Measurements from ENCODE around the gene SH3BP5.

Gene SH3BP5

GRCh38 chr3:15277861-15278500 lies 54.4 kb downstream of the SH3BP5 start:
- no peak for DNase-seq (ENCODE audit: low spot score)

DNA sequence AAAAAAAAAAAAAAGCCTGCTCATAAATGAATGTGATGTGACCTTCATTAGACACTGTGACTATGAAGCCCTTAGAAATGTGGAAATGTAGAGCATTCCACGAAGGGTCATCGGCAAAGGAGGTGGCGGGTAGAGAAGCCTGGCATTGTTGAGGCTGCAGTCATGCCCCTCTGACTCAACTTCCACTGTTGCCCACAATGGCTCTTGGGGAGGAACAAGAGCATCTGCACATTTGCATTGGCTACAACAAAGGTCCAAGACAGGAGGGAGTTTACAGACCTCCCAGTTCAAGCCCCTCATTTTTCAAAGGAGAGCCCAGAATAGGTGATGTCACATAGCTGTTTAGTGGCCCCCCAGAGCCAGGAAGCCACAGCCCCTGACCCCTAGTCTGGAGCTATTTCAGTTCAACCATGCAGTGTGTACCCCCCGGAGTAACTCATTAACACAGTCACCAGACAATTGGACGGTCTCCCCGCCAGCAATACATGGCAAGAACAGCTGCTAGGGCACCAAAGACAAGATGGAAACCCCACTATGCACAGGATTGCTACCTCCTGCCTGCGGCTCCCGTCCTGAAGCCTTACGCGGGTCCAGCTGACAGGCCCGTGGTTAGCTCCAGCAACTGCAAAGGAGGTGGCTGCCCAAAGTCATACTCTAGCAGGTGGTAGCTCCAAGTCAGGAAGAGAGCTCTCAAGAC lies 56.2 kb downstream of the SH3BP5 start:
- no peak for DNase-seq (ENCODE audit: low spot score)

DNA sequence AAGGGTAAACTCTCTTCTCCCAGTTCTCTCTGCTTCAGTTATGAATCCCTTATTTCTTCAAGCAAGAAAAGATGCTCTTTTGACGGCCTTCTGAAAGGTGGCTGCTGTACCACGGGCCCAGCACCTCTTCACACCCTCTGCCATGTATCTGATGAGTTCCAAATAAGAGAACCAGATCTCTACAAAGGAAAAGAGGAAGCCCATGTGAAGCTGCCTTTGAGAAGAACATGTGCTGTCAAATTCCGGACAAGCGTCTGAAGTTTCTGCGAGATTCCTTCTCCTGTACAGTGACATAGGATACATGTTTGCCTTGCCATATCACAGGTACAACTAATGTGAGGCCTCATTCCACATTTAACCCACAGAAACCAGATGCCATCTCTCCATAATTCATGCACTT lies 59.2 kb downstream of the SH3BP5 start:
- DNase-seq (ENCODE audit: low spot score) = no peak

GRCh38 chr3:15272426-15273196 lies 59.8 kb downstream of the SH3BP5 start:
- DNase-seq (ENCODE audit: low spot score) = no peak

DNA sequence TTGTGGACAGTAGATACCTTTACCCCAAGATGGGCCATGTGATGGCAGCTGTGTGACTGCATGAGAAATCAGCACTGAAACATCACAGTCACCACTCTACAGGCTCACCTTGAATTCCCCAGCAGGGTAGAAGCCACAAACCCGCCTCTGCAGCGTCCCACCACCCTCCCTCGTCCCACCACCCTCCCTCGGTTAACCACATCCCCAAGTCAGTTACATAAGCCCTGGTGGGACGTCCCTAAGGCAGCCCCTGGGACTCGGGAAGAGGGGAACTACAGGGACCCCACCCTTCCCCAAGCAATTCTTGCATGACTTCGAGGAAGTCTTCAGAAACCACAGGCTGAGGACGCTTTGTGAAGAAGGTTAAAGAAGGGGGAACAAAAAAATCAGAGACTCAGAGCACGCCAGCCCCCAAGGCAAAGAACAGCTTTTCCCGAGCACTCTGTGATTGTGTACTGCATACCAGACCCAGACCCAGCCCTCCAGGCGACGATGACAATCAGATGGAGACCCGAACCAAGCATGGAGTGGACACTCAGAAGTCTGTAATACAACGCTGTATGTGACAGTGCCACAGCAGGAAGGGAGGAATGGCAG lies 60.5 kb downstream of the SH3BP5 start:
- DNase-seq (ENCODE audit: low spot score) = no peak

GRCh38 chr3:15271030-15271429 lies 61.4 kb downstream of the SH3BP5 start:
- no peak for DNase-seq (ENCODE audit: low spot score)

DNA sequence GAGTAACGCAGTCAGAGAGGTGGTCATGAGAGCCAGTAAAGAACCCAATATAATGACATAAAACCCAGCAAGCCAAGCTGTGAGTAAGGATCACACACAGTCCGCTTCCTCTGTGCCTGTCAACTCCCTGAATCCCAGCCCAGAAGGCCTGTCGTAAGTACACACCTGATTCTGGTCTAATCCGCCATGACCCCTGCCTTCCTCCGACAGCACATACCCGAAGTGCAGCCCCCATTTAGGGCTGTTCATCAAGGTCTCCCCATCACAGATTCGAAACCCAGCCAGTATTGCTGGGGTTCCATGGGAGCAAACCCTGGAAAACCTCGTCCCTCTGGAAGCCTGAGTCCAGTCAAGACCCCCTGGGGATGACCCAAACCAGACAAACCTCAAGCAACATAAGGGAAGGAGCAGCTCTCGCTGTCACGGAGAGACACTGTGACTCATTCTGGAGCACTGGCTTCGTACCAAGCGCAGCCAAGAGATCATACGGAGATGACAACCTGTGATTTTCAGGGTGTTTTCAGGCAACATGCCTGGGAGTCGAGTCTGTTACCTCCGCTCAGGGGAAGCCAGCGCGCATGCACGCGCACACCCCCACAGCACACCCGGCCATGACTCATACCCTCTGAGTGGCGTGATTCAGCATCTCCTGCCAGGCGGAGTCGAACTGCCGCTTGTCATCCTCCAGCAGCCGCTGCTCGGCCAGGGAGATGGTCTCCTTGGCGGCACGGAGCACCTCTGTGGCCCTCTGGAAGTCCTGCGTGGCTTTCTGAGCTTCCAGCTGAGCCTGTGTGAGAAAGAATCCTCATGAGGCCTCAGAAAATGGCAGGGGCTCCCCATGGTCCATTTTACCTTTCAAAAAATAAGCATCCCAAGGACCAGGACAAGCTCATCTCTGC lies 63.0 kb downstream of the SH3BP5 start:
- DNase-seq (ENCODE audit: low spot score) = no peak

DNA sequence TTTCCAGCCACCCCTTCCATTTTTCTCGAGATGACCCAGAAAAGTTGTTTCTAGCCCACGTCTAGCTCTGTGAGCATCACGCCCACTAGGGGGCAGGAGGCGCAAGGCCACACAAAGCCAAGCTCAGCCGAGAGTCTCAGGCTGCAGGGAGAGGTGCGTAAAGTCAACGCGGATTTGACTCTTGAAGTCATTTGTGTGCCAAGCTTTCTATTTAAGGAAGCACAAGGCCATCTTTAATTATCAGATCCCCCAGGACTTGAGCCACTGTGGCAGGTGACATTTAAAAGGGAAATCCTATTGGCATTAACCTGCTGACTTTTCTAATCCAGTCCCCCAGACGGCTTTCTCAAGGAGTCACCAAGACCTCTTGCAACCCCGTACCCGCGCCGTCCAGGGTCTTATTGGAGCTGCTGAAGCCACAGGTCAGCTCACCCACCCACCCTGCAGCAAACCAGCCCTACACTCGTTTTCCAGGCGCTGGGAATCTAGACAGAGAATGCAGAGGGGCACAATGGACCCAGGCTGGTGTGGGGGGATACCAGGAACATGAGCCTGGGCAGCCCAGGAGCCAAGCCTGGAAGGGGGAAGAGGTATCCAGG lies 64.3 kb downstream of the SH3BP5 start:
- DNase-seq (ENCODE audit: low spot score) = peak; percentile 81

DNA sequence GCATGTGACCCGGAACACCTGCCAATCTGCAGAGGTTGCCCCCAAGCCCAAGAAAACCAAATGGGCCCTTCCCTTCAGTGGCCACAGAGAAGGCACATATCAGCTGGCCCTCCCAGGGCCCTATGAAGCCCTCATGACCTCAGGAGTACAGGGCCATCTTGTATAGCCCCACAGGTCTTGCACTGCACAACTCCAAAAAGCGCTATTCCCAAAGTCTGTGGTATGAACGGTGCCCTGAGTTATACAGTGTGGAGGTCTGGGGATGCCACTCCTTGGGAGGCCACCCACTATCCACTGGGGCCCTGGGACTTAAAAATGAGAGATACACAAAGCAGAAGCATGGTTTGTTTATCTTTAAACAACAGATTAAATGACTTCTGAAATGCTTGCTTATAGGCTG lies 64.9 kb downstream of the SH3BP5 start:
- no peak for DNase-seq (ENCODE audit: low spot score)

DNA sequence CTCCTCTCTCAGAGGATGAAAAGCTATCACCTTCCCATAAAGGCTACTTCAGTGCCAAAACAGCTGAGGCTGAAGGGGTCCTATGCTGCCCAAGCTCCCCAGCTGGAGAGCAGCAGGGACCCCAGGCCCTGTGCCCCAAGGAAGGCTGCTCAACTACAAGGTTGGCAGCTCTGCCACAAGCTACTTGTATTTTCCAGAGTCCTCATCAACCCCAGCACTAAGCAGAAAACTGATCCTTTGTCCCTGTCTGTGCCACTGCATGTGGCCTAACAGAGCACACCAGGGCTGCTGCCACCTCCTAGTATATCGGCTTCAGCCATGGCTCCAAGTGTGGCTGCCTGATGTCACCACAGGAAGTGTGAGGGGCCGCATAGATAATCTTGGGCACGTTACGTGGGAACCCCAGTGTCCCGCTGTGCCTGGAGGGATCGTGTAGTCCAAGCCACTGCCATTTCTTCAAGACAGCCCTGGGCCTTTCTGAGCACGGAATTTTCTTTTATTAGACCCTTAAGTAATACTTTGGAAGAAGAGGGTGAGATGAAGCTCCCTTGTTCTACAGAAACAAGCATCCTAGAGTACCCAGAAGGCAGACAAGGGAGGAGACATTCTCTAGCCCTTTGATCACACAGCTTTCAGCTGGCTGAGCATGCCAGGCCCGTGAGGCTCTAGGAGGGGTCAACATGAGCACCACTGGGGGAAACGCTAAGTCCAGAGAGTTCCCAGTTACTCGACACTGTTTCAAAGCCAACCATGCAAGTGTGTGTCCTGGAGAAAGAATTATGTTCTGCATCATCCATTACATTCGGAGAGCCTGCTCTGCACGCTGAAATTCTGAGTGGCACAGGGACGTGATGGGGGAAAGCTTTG lies 65.6 kb downstream of the SH3BP5 start:
- DNase-seq (ENCODE audit: low spot score) = no peak

DNA sequence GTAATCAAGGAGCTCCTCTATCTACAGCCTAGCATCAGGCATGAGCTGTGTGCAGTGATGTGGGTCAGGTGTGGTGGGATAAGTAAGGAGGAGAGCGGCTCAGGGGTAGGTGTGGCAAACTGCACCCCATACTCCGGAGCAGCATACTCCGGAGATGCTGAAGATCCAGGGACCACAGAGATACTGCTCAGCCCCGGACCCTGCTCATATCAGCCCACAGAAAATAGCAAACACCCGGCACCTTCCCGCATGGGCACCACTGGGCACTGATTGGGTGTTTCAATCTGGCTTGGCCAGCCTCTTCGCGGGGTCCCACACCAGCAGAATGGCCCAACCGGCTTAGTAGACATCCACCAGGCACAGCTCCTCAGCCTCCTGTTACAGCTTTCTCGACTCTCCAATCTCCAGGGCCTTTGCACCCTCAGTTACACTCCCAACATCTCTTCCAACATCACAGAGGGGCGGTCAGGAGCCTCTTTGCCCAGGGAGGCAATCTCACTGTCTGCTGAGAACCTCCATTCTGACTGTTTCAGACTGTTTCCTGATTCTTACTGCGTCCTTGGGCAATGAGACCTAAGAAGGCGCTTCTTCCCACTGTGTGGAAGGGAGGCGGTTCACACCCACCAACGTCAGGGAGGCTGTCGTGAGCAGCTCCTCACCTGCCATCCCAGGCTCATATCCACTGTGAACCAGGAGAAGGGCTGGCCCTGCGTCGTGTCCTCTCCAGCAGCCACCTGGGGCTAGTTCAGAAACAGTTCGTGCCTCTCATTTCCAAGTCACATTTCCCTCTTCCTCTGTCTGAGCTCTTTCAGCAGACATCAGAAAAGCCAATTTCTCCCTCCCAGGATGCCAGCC lies 66.5 kb downstream of the SH3BP5 start:
- DNase-seq (ENCODE audit: low spot score) = no peak

- DNase-seq (ENCODE audit: low spot score) = no peak
Measured at GRCh38 chr3:15264486-15264885, 67.9 kb downstream of the SH3BP5 start.

DNA sequence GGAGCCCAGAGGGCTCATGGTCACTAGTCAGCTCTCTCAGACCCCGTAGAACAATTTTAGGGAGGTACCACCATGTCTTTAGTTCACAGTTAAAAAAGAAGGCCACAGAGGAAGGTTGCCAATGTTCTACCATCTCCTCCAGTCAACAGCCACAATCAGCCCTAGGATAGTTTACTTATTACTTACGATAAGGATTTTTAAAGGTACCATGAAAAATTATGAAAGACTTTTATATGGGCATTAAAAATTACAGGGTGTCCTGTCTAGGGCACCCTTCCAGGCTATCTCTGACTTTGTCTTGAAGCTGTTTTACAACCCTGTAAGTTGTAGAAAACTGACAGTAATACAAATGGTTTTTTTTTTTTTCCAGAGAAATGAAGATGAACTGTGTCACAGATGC lies 68.5 kb downstream of the SH3BP5 start:
- no peak for DNase-seq (ENCODE audit: low spot score)

- DNase-seq (ENCODE audit: low spot score) = no peak
Measured at GRCh38 chr3:15263120-15263519, 69.3 kb downstream of the SH3BP5 start.

DNA sequence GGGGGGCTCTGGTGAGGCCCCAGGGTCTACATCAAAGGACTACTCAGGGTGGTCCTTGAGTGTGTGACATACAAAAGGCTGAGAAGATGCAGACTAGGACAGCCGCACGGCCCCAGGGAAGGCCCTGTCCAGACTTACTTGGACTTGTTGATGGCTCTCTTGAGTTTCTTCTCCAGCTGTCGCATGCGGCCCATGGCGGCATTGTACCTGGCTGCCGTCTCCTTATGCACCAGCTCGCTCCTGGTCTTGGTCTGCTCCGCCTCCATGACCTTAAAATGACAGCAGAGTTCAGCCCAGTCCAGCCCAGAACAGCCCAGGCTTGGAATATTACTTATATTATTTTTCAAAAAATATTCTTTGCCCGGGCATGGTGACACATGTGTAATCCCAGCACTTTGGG lies 70.4 kb downstream of the SH3BP5 start:
- DNase-seq (ENCODE audit: low spot score) = no peak

GRCh38 chr3:15261274-15261673 lies 71.1 kb downstream of the SH3BP5 start:
- no peak for DNase-seq (ENCODE audit: low spot score)

DNA sequence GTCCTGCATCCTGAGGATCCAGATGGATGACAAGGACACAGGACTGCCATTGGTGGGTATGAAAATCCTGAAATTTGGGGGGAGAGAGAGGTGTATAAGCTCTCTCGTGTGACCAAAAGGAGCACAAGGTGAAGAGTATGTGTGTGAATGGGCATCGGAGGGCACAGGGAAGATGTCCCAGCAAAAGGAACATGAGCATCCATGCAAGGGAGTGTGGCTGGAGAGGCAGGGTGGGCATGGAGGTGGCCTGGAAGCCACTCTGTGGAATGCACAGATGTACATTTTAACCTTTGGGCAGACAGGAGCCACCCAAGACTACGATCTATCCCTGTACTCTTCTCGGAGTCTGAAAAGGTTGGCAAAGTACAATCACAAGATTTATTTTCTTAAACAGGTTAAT lies 71.9 kb downstream of the SH3BP5 start:
- no peak for DNase-seq (ENCODE audit: low spot score)

DNA sequence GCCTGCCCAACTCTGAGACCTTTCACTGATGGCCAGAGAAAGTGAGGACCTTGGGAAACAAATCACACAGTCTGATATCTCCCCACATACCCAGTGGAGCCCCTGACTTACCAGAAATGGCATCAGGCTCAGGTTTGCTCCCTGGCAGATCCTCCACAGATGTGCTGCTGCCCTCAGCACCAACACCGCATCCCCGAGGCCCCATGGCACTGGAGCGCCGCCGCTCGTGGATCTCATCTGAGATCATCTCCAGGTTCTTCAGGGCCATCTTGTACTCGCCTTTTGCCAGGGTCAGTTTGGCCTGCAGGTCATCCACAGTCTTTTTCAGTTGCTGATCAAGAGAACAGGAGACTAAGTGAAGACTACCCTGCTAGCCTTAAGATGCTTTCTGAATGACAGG lies 73.7 kb downstream of the SH3BP5 start:
- DNase-seq (ENCODE audit: low spot score) = no peak

DNA sequence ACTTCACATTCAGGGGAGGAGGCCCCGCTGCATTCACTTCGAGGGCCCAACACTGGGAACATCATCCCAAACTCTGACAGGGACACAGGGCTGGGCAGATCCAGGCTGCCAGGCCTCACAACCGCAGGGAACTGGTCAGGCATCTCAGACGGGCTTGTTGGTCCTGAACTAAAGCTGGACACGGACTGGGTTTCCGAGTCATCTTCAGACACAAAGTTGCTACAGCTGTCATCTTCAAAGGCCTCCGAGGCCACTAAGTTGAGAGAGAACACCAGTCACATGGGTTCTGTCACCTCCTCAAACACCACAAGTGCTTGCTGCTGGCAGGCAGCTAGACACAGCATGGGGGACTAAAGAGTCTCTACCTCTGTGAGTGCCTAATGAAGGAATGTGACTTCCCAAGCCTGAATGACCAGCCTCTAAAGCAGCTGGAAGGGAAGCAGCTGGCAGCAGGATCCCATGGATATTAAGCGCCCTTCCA lies 75.5 kb downstream of the SH3BP5 start:
- DNase-seq (ENCODE audit: low spot score) = no peak
